GM23338 (cell line): ENCODE data around the gene OSBPL5.

Experiments
- ETS1 ChIP-seq: IDR thresholded peaks from 2 replicates; pipeline ENCODE4 v1.6.1; 2016; ENCODE audit warnings: antibody characterized with exemption
- EZH2 ChIP-seq: fragments of 200-600 bp; sonication (generic); IDR thresholded peaks from one replicate; pipeline ENCODE4 v1.8.0; 2017; ENCODE audit warnings: antibody characterized with exemption, mild to moderate bottlenecking, low read depth; ENCODE audit not compliant: unreplicated experiment
- EZH2phosphoT487 ChIP-seq: fragments of 200-600 bp; sonication (generic); IDR thresholded peaks from one replicate; pipeline ENCODE4 v1.8.1; 2018; ENCODE audit warnings: antibody characterized with exemption; ENCODE audit not compliant: unreplicated experiment
- JUNB ChIP-seq: IDR thresholded peaks from one replicate; pipeline ENCODE4 v1.6.1; 2016; ENCODE audit warnings: antibody characterized with exemption; ENCODE audit not compliant: unreplicated experiment
- POLR2AphosphoS5 ChIP-seq: IDR thresholded peaks from 2 replicates; pipeline ENCODE4 v1.6.1; 2016; ENCODE audit warnings: antibody characterized with exemption, low read depth
- TF ChIP-seq, protein P1 (sequence below), 2 experiments: fragments of 200-600 bp in 1 of 2; sonication (generic) in 1 of 2; conservative IDR thresholded peaks; 2 replicates each; pipeline versions ENCODE4 v1.5.1 to v1.6.1; 2016 to 2017; ENCODE audit warnings: antibody characterized with exemption in 2 of 2, low read depth in 2 of 2, mild to moderate bottlenecking in 2 of 2, moderate library complexity in 1 of 2

- TF ChIP-seq, protein P1, sequence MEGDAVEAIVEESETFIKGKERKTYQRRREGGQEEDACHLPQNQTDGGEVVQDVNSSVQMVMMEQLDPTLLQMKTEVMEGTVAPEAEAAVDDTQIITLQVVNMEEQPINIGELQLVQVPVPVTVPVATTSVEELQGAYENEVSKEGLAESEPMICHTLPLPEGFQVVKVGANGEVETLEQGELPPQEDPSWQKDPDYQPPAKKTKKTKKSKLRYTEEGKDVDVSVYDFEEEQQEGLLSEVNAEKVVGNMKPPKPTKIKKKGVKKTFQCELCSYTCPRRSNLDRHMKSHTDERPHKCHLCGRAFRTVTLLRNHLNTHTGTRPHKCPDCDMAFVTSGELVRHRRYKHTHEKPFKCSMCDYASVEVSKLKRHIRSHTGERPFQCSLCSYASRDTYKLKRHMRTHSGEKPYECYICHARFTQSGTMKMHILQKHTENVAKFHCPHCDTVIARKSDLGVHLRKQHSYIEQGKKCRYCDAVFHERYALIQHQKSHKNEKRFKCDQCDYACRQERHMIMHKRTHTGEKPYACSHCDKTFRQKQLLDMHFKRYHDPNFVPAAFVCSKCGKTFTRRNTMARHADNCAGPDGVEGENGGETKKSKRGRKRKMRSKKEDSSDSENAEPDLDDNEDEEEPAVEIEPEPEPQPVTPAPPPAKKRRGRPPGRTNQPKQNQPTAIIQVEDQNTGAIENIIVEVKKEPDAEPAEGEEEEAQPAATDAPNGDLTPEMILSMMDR (conservative IDR thresholded peaks at IDR 0.05; ENCODE audit: low read depth in 2 of 2): no peak
- TF ChIP-seq POLR2AphosphoS5 (no peak), EZH2 (no peak), ETS1 (no peak), JUNB (no peak), EZH2phosphoT487 (no peak)
These were observed 70.8 kb downstream of the OSBPL5 start for GRCh38 chr11:3094223-3094824.
